Neural crest cell (in vitro differentiated cells): ENCODE data around the gene DPYSL4. TPM values are rescaled to one million over a fixed set of nuclear protein-coding genes. Genes with fewer than 3 reads are reported as not detected.

Experiments
- DNase-seq: peaks from one replicate; pipeline ENCODE4 v3.0.0; 2021; ENCODE audit warnings: low read depth, mixed read lengths, low spot score
- H3K27ac Mint-ChIP-seq: one replicate; pipeline ENCODE4 v1.8.0; 2021; ENCODE audit warnings: mild to moderate bottlenecking, mixed read lengths; ENCODE audit not compliant: unreplicated experiment
- H3K27me3 Mint-ChIP-seq: 2 replicates; pipeline ENCODE4 v1.8.0; 2021; ENCODE audit warnings: low read depth, mild to moderate bottlenecking, mixed read lengths
- H3K36me3 Mint-ChIP-seq: 2 replicates; pipeline ENCODE4 v1.8.0; 2021; ENCODE audit warnings: low read depth, mild to moderate bottlenecking, mixed read lengths
- H3K4me1 Mint-ChIP-seq: 2 replicates; pipeline ENCODE4 v1.8.0; 2021; ENCODE audit warnings: mixed read lengths
- H3K4me3 Mint-ChIP-seq: one replicate; pipeline ENCODE4 v1.8.0; 2021; ENCODE audit warnings: mild to moderate bottlenecking, mixed read lengths
- H3K9me3 Mint-ChIP-seq: 2 replicates; pipeline ENCODE4 v1.8.0; 2021; ENCODE audit warnings: mixed read lengths
- CTCF ChIP-seq: fragments of 200-600 bp; sonication (generic); conservative IDR thresholded peaks from 2 replicates; pipeline ENCODE4 v1.5.0; 2021; ENCODE audit warnings: antibody characterized with exemption, mild to moderate bottlenecking
- total RNA-seq: library from RNA; stranded (reverse); gene quantifications from 2 replicates; pipeline ENCODE4 v1.2.1, GENCODE V29; 2021

The DPYSL4 gene
- total RNA-seq, 1 donor from 2014 or later: 155 TPM

DNA sequence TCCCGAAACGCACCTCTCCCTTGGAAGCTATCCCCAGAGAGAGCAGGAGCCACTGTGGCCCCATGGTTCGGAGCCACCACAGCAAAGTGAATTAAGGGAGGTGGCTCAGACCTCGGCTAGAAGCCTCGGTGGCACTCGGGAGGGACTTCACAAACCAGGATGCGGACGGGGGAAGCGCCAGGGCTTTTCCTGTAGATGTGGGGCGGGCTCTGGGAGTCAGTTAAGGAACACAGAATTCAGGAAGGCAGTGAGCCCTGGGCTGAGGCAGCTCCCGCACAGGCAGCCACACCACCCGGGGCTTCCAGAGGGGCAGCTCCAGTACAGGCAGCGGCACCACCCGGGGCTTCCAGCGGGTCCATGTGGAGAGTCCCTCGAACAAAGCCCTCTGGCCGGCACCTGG, 42.7 kb upstream of the DPYSL4 start:
- Mint-ChIP-seq H3K27me3 (no peaks in the 10 kb centered on the region), H3K27ac (no peak overlapping the region), H3K9me3 (no peaks in the 10 kb centered on the region), H3K4me1 (peaks cover 6% of the 10 kb centered on the region), H3K4me3 (no peak overlapping the region), H3K36me3 (no peaks in the 10 kb centered on the region)
- no peak for TF ChIP-seq CTCF
- no peak for DNase-seq

DNA sequence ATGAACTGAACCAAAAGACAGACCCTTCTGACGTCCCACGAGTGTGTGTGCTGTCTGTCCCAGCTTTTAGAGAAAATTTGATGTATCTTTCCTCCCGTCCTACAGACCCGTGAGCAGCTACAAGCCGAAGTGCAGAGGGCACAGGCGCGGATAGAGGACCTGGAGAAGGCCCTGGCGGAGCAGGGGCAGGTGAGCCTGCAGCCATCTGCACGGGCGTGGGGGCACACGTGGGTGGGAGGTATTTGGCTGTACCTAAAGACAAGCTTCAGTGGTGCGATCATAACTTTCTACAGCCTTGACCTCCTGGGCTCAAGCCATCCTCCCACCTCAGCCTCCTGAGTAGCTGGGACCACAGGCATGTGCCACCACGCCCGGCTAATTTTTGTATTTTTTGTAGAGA, 41.7 kb upstream of the DPYSL4 start:
- H3K4me3 Mint-ChIP-seq: no peak overlapping the region
- no peaks in the 10 kb centered on the region for H3K27me3 Mint-ChIP-seq
- H3K4me1 Mint-ChIP-seq: peaks cover 6% of the 10 kb centered on the region
- TF ChIP-seq CTCF: no peak
- no peak overlapping the region for H3K27ac Mint-ChIP-seq
- DNase-seq: no peak
- no peaks in the 10 kb centered on the region for H3K36me3 Mint-ChIP-seq
- H3K9me3 Mint-ChIP-seq: no peaks in the 10 kb centered on the region

GRCh38 chr10:132145521-132146185, 41.1 kb upstream of the DPYSL4 start:
- no peak for TF ChIP-seq CTCF

DNA sequence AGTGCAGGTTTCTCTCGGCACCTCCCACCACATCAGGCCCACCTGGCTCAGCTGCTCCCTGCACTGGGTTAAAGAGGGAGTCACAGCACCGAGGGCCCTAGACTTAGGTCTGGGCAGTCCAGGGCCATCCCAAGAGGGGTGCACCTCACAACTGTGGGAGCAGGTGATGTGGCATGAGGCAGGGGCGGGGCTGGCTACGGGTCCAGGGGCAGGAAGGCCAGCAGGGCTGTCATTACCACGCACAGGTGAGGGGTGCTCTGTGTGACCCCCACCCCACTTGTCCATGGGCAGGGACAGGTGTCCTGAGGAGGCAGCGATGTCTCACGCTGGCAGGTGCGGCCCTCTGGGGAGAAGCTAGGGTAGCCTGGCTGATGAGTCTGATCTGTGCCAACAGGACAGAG, 40.5 kb upstream of the DPYSL4 start:
- H3K4me3 Mint-ChIP-seq: no peak overlapping the region
- H3K9me3 Mint-ChIP-seq: no peaks in the 10 kb centered on the region
- DNase-seq: no peak
- H3K27me3 Mint-ChIP-seq: no peaks in the 10 kb centered on the region
- TF ChIP-seq CTCF: no peak
- peaks cover 6% of the 10 kb centered on the region for H3K4me1 Mint-ChIP-seq
- no peak overlapping the region for H3K27ac Mint-ChIP-seq
- no peaks in the 10 kb centered on the region for H3K36me3 Mint-ChIP-seq

More at GRCh38 chr10:132145521-132146185, 41.1 kb upstream of the DPYSL4 start:
- Mint-ChIP-seq H3K36me3 (no peaks in the 10 kb centered on the region), H3K27me3 (no peaks in the 10 kb centered on the region), H3K27ac (no peak overlapping the region), H3K4me1 (peaks cover 6% of the 10 kb centered on the region), H3K4me3 (no peak overlapping the region), H3K9me3 (no peaks in the 10 kb centered on the region)
- no peak for DNase-seq

DNA sequence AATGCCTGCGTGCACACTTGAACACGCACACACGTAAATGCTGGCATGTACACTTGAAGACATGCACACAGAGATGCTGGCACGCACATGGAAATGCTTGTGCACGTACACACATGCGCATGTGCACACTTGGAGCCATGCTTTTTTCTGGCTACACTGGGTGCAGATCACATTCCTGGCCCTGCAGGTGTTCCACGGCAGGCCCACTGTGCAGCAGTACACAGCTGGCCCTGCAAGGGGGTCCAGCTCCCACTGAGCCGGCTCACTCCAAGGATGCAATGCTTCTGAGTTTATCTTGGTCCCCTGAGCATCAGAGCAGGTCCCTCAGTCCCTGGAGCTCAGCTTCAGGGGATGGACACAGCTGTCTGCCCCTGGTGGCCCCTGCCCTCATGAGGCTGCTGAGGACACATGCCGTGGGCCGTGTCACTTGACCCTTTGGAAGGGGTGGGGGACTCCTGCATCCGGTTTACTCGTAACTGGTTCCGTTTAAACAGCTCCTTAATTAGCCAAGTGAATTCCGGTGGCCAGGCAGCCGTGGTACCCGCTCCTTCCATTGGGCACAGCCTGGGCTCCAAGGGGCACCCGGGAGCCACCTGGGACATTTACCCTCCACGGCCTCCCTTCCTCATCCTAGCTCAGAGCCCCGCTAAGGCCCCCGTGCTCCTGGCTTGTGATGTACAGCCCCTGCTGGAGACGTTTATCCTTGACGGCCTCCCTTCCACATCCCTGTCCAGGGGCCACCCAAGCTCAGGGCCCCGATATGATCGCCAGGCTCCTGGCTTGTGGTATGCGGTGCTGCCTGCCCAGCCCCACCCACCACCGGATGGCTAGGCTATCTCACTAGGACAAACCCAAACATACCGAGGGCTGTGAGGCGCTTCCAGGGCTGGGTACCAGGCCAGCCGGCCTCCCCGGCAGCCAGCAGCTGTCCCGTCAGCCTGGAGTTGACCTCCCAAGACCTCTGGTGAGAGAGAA, 39.5 kb upstream of the DPYSL4 start:
- no peak for DNase-seq
- Mint-ChIP-seq H3K36me3 (no peaks in the 10 kb centered on the region), H3K9me3 (no peaks in the 10 kb centered on the region), H3K4me1 (peaks cover 6% of the 10 kb centered on the region), H3K27ac (no peak overlapping the region), H3K4me3 (no peak overlapping the region), H3K27me3 (no peaks in the 10 kb centered on the region)
- no peak for TF ChIP-seq CTCF
